Measurements from ENCODE around the gene TNNT2.

DNA sequence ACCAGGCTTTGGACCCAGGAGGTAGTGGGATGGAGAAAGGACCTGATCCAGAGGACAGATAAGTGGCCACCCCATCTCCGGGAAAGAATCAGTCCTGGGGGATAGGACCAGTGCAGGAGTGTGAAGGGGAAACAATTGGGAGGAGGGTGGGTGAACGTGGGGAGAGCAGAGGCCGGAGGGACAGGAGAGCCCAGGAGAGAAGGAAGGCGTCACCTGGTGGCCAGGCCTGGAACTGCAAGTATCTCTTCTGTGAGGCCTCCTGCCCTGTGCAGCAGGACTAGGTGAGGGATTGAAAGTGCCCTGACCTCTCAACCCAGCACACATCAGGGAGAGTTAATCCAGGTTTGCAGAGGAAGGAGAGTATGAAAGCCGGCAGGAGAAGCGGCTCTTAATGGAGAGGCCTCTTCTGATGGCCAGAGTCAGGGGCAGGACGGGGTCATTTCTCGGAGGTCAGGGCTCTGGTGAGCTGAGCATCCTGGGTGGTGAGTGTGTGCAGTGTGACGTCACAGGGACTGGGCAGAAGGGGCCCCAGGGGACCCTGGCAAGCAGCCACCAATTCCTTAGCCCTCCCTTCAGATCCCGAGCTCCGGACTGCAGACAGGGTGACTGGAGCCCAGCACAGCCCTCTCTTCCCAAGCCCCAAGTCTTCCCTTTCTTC, 30.8 kb upstream of the TNNT2 start:
- TF ChIP-seq, protein P1, sequence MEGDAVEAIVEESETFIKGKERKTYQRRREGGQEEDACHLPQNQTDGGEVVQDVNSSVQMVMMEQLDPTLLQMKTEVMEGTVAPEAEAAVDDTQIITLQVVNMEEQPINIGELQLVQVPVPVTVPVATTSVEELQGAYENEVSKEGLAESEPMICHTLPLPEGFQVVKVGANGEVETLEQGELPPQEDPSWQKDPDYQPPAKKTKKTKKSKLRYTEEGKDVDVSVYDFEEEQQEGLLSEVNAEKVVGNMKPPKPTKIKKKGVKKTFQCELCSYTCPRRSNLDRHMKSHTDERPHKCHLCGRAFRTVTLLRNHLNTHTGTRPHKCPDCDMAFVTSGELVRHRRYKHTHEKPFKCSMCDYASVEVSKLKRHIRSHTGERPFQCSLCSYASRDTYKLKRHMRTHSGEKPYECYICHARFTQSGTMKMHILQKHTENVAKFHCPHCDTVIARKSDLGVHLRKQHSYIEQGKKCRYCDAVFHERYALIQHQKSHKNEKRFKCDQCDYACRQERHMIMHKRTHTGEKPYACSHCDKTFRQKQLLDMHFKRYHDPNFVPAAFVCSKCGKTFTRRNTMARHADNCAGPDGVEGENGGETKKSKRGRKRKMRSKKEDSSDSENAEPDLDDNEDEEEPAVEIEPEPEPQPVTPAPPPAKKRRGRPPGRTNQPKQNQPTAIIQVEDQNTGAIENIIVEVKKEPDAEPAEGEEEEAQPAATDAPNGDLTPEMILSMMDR (conservative IDR thresholded peaks at IDR 0.05; ENCODE audit: low read length) = peak; percentile 89
- no peak for TF ChIP-seq EZH2phosphoT487 (IDR thresholded peaks at IDR 0.05; ENCODE audit: borderline replicate concordance, low read depth, low read length)
